GM12873 (cell line): ENCODE results near the gene COL27A1.

Source experiments
- TF ChIP-seq, protein P1 (sequence below): IDR thresholded peaks from 2 replicates; pipeline ENCODE4 v1.5.1; 2012; ENCODE audit warnings: low read depth, mild to moderate bottlenecking, moderate library complexity, low read length, control low read depth; ENCODE audit not compliant: insufficient read depth; ENCODE audit errors: missing control alignments

The COL27A1 gene

DNA sequence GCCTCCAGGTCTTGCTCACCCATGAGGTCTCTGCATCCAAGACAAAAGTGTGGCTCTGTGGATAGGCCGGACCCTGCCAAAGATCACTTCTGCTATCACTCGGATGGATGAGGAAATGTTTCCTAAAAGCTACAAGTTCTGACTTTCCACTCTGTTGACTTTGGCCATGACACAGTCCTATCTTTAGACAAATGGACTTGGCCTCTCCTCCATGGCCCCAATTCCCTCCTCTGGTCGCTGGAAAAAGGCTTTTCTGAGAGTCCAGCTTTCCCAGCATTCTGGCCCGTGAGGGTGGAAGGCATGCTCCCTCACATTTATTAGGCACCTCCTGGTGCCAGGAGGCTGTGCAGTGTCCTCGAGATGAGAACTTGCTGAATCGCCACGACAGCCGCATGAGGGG is 83.1 kb downstream of the COL27A1 start:
- TF ChIP-seq, protein P1, sequence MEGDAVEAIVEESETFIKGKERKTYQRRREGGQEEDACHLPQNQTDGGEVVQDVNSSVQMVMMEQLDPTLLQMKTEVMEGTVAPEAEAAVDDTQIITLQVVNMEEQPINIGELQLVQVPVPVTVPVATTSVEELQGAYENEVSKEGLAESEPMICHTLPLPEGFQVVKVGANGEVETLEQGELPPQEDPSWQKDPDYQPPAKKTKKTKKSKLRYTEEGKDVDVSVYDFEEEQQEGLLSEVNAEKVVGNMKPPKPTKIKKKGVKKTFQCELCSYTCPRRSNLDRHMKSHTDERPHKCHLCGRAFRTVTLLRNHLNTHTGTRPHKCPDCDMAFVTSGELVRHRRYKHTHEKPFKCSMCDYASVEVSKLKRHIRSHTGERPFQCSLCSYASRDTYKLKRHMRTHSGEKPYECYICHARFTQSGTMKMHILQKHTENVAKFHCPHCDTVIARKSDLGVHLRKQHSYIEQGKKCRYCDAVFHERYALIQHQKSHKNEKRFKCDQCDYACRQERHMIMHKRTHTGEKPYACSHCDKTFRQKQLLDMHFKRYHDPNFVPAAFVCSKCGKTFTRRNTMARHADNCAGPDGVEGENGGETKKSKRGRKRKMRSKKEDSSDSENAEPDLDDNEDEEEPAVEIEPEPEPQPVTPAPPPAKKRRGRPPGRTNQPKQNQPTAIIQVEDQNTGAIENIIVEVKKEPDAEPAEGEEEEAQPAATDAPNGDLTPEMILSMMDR, result no peak

DNA sequence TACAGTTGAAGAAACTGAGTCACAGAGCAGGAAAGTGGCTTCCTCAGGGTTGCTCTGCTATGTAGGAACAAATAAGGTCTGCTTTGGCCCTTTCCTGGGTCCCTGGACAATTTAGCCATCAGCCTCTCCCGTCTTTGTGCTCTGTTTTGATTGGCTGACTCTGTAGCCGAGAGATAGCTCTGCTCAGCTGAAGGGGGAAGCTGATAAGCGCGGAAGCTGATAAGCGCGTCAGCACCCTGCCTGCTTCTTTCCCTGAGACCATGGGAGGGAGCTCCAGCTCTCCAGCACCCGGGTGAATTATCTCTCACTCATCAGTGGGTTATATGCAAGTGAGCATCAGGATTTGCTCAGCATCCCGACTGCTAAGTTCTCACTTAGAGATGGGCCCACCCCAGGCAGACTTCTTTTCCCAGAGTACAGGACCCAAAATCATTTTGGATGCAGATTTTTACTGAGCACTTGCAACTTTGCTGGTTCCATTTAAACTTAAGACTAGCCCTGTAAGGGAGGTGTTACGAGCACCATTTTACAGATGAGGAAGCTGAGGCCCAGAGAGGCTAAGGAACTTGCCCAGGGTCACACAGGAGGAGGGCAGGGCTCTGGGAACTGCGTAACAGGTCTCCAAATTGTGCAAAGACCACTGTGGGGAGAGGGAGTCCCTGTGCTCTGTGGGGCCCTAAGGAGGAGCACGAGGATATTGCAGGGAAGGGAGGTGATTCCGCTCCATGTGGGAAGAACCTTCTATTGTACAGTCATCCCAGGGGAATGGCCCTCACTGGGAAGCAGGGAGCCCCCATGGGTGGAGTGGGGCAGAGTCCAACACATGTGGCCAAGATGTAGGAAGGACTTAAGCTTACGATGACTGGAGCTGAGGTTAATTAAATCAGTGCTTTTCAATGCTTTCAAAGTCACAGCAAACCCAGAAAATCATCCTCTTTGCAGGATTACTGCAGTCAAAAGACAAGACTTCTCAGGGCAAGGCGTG is 83.8 kb downstream of the COL27A1 start:
- TF ChIP-seq, protein P1, result peak; percentile 20

DNA sequence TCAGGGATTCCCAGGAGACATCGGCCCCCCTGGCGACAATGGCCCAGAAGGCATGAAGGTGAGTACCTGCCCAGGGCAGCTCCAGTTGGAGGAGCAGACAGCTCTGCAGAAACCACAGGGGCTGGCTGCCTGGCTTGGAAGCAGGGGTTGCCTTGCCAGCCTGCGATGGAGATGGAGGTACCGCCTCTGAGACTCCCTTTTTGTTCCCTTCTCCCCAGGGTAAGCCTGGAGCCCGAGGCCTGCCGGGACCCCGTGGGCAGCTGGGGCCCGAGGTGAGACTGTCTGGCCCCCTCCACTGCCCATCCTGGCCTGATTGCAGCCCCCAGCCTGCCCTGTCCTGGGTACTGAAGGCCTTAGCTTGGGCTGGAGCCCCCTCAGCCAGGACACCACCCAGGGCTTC is 84.9 kb downstream of the COL27A1 start:
- TF ChIP-seq, protein P1, result no peak

DNA sequence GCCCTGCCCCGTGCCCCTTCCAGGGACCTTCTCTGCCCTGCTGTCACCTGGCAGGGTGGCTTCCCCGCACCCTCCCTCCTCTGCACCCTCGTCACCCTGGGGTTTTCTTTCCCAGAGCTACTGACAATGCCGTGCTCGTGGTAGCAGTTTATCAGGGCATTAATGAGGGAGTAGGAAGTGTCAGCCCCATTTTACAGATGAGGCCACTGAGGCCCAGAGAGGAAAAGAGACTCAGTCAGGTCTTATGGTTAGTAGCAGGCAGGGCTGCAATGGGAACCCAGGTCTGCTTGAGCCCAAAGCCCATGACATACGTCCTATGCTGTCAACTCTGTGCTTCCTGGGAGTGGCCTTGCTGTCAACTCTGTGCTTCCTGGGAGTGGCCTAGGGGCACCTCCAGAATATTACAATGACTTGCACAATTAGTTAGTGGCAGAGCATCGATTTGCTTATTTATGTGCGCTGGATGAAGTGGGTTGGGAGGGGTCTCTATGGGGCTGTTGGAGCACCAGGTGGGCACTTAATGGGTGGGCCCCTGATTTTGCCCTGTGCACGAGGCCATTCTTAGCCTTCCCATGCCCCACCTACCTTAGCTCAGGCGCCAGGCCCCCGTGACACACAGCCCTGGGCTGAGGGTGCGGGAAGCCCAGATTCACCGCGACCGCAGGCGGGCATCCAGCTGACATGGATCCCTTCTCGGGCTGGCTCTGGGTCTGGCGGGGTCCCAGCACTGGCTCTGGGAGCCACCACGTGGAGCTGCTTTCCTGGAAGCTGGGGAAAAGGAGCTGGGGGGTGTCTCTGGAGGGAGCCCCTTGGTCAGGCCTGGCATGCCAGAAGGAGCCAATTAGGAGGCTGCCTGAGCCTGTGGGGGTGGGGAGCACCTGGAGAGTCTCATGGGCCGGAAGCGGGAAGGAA is 85.6 kb downstream of the COL27A1 start:
- TF ChIP-seq, protein P1, result no peak

DNA sequence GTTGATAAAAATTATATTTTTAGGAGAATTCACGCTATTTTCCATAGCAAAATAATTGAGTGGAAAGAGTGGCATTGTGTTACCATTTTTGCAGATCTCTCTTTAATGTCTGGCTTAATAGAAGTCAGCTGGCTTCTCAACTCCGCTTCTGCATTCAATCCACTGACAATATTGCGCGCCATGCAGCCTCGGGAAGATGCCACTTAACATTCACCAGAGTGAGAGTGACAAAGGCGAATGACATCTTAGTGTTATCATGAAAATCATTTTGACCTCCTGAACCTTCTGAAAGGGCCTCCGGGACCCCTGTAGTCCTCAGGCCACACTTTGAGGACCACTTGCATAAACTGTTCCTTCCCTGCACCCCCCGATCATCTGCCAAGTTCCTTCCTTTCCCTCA is 87.5 kb downstream of the COL27A1 start:
- TF ChIP-seq, protein P1, result no peak

DNA sequence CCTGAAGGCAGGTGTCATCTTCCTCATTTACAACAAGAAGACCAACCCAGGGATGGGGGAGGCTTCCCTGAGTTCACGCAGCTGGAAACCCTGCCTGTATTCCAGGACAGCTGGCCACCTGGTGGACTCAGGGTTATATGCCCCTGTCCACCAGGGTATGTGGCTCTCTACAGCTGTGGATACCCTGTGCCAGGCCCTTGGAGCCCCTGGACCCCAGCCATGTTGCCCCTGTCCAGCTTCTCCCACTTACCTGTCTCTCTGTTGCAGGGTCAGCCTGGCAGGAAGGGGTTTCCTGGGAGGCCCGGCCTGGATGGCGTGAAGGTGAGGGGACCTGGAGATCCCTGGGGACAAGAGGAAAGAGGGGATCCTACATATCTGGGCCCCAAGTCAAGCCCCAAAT is 87.9 kb downstream of the COL27A1 start:
- TF ChIP-seq, protein P1, result no peak

DNA sequence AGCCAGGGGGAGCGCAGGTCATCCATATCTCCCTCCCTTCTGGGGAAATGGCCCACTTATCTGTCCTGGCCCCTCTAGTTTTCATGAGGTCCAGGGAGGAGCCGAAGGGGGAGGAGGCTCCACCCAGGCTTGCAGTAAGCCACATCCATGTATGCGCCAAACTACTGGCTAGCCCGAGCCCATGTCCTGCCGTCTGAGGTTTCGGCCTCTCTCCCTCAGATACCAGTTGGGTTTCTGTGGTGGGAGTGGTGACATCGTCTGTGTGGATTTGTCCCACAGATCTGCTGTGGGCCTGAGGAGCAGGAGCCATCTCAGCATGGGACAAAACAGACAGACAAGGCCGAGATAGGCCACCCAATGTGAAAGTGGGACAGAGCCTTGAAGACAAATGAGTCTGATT is 89.2 kb downstream of the COL27A1 start:
- TF ChIP-seq, protein P1, result no peak
